ENCODE data around the gene SLC4A5.
A peak's percentile ranks its signal among the peaks of the same experiment; 100 is the strongest.
"Not testable (repeated sequence)": the region's sequence is repeated elsewhere in the genome, so short reads cannot be mapped to it uniquely, and the experiment has no call there.

SLC4A5 gene

GRCh38 chr2:74199275-74199701, 143.9 kb downstream of the SLC4A5 start:
- DNase-seq (ENCODE audit: low read depth): no peak

DNA sequence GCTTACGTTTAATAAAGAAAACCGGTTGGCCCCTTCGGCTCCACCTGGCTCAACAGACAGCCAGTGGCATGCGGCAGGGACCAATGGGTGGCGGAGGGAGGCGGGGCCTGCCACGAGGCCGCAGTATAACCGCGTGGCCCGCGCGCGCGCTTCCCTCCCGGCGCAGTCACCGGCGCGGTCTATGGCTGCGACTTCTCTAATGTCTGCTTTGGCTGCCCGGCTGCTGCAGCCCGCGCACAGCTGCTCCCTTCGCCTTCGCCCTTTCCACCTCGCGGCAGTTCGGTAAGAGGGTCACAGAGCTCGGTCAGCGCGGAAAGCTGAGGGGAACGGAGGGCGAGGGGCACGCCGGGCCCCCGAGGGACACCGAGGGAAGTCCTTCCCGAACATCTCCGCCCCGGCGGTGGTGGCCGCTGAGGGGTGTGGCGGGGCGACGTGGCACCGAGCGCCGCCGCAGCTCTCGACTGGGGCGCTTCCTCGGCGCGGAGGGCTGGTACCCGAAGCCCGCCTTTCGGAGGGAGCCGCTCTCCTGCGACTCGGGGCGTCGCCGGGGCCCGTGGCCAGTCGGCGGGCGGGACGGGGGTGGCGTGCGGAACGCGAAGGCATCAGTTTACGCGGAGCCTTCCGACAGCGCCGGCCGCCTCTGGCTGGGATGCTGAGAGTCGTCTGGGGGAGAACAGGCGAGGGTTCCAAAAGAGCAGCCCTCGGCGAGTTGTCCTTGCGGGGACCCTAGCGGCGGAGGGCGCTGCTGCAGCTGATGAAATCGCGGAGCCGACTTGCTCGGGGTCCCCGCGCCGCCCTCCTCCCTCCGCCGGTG, 144.5 kb downstream of the SLC4A5 start, which contains the start of gene MTHFD2:
MTHFD2 (plus strand) TSS at position 155 of the 814 bp plus-strand sequence; CDS start at position 182, 27 bp downstream.
- peak; percentile 81 for DNase-seq (ENCODE audit: low read depth)

- DNase-seq (ENCODE audit: low read depth): no peak
Observed at GRCh38 chr2:74198023-74198460, 145.2 kb downstream of the SLC4A5 start.

- DNase-seq (ENCODE audit: low read depth): no peak
Observed at GRCh38 chr2:74197049-74197448, 146.2 kb downstream of the SLC4A5 start.

DNA sequence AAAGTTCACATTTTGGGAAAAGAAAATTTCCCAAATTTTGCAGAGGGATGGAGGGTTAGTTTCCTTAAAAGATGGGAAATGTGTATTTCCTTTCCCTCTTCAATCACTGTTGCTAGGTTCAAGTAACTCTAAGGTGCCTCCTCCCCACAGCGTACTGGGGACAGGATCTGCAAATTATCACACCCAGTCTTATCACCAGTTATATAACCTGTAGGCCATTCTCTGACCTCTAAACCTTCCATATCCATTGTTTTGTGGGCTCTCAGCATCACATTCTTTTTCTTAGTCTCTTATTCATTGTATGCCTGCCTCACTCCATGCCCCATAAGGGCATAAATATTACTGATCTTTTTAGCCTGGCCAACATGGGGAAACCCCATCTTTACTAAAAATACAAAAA, 148.4 kb downstream of the SLC4A5 start:
- no peak for DNase-seq (ENCODE audit: low read depth)

- no peak for DNase-seq (ENCODE audit: low read depth)
Observed at GRCh38 chr2:74191596-74192380, 151.4 kb downstream of the SLC4A5 start.

- no peak for DNase-seq (ENCODE audit: low read depth)
Observed at GRCh38 chr2:74188696-74189095, 154.5 kb downstream of the SLC4A5 start.

GRCh38 chr2:74188018-74188601, 155.1 kb downstream of the SLC4A5 start:
- no peak for DNase-seq (ENCODE audit: low read depth)

DNA sequence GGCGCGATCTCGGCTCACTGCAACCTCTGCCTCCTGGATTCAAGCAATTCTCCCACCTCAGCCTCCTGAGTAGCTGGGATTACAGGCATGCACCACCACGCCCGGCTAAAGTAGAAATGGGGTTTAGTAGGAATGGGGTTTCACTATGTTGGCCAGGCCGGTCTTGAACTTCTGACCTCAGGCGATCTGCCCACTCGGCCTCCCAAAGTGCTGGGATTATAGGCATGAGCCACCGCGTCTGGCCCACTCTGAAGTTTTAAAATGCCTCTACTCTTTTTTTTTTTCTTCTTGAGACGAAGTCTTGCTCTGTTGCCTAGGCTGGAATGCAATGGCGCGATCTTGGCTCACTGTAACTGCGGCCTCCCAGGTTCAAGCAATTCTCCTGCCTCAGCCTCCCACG, 156.5 kb downstream of the SLC4A5 start:
- DNase-seq (ENCODE audit: low read depth): not testable (repeated sequence)

DNA sequence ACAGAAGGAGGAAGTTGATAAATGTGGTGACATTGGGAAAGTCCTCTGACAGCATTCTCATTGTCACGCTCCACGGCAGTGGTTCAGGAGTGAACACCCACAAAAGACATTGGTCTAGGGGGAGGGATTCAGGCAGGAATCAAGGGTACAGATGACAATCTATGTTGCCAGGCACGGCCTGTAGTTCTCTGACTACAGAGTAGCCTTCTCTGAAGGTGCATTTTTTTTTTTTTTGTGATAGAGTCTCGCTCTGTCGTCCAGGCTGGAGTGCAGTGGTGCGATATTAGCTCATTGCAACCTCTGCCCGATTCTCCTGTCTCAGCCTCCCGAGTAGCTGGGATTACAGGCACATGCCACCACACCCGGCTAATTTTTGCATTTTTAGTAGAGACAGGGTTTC, 157.2 kb downstream of the SLC4A5 start:
- DNase-seq (ENCODE audit: low read depth): no peak

DNA sequence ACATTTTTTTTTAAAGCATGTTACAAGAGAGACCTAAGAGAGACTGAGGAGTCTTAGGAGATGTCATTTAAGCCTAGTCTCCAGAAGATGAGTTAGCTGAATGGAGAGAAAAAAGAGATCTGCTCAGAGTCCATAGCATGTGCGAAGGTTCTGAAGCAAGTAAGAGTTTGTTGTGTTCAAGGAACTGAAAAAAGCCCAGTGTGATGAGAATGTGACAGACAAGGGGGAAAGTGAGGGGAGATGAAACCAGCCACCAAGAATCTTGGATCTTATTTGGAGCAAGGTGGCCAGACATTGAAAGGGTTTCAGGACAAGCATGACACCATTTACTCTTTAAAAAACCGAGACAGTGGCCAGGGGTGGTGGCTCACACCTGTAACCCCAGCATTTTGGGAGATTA, 159.3 kb downstream of the SLC4A5 start:
- DNase-seq (ENCODE audit: low read depth): no peak

DNA sequence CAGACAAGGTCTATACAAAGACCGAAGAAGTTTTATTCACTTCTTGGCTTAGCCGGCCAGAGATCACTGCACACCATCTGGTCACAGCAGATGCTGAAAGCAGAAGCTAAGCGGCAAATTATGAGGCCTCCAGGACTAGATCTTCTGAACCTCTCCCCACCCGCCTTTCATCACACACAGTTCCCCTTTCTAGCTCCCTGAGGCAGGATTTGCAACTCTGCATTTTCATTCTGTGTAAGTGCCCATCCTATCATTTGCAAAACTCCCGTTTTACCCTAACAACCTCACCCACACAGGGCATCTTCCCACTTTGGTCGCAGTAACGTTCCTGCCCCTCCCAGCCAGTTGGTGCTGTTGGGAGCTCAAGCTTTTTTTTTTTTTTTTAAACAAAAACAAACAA, 161.5 kb downstream of the SLC4A5 start:
- no peak for DNase-seq (ENCODE audit: low read depth)

DNA sequence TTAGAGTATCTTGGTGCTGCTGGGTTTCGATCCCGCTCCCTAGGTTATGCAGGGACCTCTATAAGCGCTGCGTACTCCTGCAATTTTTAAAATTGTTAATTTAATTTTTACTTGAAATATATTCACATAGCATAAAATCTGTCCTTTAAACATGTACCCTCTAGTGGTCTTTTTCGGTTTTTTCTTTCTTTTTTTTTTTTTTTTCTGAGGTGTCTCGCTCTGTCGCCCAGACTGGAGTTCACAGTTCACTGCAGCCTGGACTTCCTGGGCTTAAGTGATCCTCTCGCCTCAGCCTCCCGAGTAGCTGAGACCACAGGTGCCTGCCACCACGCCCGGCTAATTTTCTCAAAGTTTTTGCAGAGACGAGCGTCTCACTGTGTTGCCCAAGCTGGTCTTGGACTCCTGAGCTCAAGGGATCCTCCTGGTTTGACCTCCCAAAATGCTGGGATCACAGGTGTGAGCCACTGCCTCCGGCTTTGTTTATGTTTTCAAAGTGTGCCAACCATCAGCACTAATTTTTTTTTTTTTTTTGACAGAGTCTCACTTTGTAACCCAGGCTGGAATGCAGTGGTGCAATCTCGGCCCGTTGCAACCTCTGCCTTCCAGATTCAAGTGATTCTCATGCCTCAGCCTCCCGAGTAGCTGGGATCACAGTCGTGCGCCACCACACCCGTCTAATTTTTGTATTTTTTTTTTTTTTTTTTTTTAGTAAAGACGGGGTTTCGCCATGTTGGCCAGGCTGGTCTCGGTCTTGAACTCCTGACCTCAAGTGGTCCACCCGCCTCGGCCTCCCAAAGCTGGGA, 164.0 kb downstream of the SLC4A5 start:
- DNase-seq (ENCODE audit: low read depth): no peak

DNA sequence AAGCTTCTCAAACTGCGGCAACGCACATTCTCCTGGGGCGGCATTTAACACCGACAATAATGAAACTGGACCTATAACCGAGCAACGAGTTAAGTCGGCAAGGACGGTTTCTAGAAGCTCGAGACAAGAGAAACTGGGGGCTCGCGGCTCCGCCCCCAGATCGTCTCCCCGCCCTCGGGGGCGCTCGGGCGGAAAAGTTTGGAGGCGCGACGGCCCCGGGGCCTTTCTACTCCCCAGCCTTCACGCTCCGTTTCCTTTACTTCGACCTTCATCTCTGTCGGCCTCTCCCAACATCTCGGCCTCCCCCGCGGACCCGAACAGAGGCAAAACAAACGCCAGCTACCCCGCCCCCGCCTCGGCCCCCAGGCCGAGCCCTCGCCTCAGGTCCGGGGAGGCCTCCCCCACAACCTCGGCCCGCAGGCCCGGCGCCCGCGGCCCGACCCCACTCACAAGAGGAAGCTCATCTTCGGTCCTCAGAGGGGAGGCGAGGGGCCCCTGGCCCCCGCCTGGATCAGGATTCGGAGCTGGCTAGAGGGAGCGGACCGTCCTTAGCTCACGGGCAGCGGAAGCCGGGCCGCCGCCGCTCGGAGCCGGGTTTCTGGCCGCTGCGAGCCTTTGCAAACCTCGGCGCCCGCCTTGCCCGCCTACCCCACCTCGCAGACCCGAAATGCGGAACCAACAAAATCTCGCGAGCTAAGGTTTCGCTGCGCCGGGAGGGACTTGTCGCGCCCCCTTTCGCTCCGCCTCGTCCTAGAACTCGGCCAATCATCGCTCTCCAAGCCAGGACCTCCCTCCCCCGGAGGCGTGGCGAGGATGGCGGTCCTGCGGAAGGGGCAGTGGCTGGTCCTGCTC, 164.8 kb downstream of the SLC4A5 start, which contains the start of gene MOB1A:
MOB1A (minus strand) TSS at position 669 of the 852 bp plus-strand sequence; CDS start at position 464, 205 bp downstream.
- peak; percentile 92 for DNase-seq (ENCODE audit: low read depth)

GRCh38 chr2:74177696-74178095, 165.5 kb downstream of the SLC4A5 start:
- DNase-seq (ENCODE audit: low read depth): no peak

GRCh38 chr2:74174909-74175308, 168.3 kb downstream of the SLC4A5 start:
- no peak for DNase-seq (ENCODE audit: low read depth)

DNA sequence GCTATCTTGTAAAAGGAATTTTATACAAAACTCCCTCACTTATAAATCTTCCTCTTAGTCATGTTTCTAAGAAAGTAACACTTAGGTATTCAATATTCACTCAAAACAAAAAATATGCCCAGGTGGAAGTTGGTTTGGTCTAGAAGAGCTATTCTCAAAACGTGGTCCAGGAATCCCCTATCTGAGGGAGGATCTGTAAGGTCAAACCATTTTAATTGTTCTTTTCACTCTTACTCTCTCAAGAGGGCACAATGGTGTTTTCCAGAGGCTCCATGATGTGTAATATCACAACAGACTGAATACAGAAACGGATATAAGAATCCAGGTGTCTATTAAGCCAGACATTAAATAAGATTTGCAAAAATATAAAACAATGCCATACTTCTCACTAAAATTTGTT, 174.5 kb downstream of the SLC4A5 start:
- no peak for DNase-seq (ENCODE audit: low read depth)
